Measurements from ENCODE around the gene LENG1.

- TF ChIP-seq, protein P1, sequence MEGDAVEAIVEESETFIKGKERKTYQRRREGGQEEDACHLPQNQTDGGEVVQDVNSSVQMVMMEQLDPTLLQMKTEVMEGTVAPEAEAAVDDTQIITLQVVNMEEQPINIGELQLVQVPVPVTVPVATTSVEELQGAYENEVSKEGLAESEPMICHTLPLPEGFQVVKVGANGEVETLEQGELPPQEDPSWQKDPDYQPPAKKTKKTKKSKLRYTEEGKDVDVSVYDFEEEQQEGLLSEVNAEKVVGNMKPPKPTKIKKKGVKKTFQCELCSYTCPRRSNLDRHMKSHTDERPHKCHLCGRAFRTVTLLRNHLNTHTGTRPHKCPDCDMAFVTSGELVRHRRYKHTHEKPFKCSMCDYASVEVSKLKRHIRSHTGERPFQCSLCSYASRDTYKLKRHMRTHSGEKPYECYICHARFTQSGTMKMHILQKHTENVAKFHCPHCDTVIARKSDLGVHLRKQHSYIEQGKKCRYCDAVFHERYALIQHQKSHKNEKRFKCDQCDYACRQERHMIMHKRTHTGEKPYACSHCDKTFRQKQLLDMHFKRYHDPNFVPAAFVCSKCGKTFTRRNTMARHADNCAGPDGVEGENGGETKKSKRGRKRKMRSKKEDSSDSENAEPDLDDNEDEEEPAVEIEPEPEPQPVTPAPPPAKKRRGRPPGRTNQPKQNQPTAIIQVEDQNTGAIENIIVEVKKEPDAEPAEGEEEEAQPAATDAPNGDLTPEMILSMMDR (IDR thresholded peaks at IDR 0.05): no peak
- no peak for TF ChIP-seq POLR2A (IDR thresholded peaks at IDR 0.05)
These were observed 35.8 kb downstream of the LENG1 start for GRCh38 chr19:54123682-54124081.
